Adrenal gland (tissue), 5 donors: ENCODE data around the gene MAP2K6.

Source experiments
- POLR2A ChIP-seq, 2 donors: fragments of 450-650 bp; IDR thresholded peaks; one replicate each; pipeline ENCODE4 v1.6.1; 2017; ENCODE audit warnings: antibody characterized with exemption in 2 of 2, mild to moderate bottlenecking in 2 of 2, moderate library complexity in 1 of 2
- TF ChIP-seq, protein P1 (sequence below), 6 experiments: fragments of 450-650 bp in 4 of 6; fragments of 200-600 bp in 2 of 6; sonication (generic) in 1 of 6; IDR thresholded peaks; 1 replicate in 5 of 6; 2 replicates in 1 of 6; pipeline versions ENCODE4 v1.5.1 to v1.8.0; 2016 to 2021; ENCODE audit warnings: antibody characterized with exemption in 6 of 6, mild to moderate bottlenecking in 2 of 6, moderate library complexity in 1 of 6
- donor health status: DM: no; HTN: no; CAD: no.

DNA sequence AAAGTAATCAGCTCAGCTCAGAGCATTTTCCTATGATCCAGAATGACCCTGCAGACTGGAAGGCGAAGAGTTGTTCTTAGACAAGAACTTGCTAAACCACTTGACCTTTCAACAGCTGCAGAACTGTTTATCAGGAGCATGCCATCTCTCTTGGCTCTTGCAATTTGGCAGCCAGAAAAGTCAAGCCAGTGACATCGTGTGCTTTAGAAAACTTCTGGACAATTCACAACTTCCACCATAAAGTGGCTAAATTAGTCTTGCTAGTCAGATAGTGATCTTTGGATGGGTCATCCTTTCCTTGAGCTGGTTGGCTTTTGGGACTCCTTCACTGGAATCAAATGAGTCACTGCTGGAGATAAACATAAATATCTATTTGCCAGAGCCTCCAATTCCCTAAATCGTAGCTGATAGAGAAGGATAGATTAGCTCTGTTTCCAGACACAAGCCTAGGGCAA, 146.5 kb downstream of the MAP2K6 start:
- TF ChIP-seq, protein P1, sequence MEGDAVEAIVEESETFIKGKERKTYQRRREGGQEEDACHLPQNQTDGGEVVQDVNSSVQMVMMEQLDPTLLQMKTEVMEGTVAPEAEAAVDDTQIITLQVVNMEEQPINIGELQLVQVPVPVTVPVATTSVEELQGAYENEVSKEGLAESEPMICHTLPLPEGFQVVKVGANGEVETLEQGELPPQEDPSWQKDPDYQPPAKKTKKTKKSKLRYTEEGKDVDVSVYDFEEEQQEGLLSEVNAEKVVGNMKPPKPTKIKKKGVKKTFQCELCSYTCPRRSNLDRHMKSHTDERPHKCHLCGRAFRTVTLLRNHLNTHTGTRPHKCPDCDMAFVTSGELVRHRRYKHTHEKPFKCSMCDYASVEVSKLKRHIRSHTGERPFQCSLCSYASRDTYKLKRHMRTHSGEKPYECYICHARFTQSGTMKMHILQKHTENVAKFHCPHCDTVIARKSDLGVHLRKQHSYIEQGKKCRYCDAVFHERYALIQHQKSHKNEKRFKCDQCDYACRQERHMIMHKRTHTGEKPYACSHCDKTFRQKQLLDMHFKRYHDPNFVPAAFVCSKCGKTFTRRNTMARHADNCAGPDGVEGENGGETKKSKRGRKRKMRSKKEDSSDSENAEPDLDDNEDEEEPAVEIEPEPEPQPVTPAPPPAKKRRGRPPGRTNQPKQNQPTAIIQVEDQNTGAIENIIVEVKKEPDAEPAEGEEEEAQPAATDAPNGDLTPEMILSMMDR (IDR thresholded peaks at IDR 0.05): no peak
- no peak for TF ChIP-seq POLR2A (IDR thresholded peaks at IDR 0.05)
